Activated T-helper 2 cell treated with anti-CD3 and anti-CD28 coated beads, Interferon-gamma antibody, Interleukin-2, Interleukin-4, amounts not matched to agents 10 μg/mL and 5 μg/mL and 100 μg/mL, durations not matched to agents 14 hours and 24 hours and 36 hours (primary cell): ENCODE measurements around the gene PTTG1IP. TPM values are rescaled to one million over a fixed set of nuclear protein-coding genes. Genes with fewer than 3 reads are reported as not detected.

Experiments
- DNase-seq: peaks from one replicate; pipeline ENCODE4 v3.0.0; 2021; ENCODE audit warnings: low spot score
- H3K27ac Mint-ChIP-seq: one replicate; pipeline ENCODE4 v1.8.0; 2021; ENCODE audit warnings: mixed read lengths
- H3K27me3 Mint-ChIP-seq: one replicate; pipeline ENCODE4 v1.8.0; 2021; ENCODE audit warnings: low read depth, mixed read lengths
- H3K36me3 Mint-ChIP-seq: one replicate; pipeline ENCODE4 v1.8.0; 2021; ENCODE audit warnings: low read depth, mixed read lengths
- H3K4me1 Mint-ChIP-seq: one replicate; pipeline ENCODE4 v1.8.0; 2021; ENCODE audit warnings: low read depth, mixed read lengths
- H3K4me3 Mint-ChIP-seq: one replicate; pipeline ENCODE4 v1.8.0; 2021; ENCODE audit warnings: low read depth, mild to moderate bottlenecking, moderate library complexity, mixed read lengths
- H3K9me3 Mint-ChIP-seq: one replicate; pipeline ENCODE4 v1.8.0; 2021; ENCODE audit warnings: mixed read lengths
- intact Hi-C: fragments of 100-400 bp; cut with micrococcal nuclease; formaldehyde crosslinking; loops from one replicate; pipeline ENCODE4 v1.15.1; 2023
- total RNA-seq: library from RNA; stranded (reverse); gene quantifications from 2 replicates; pipeline ENCODE4 v1.2.3, GENCODE V29; 2022

Gene PTTG1IP
- total RNA-seq, 1 donor from 2014 or later: 48.1 TPM

DNA sequence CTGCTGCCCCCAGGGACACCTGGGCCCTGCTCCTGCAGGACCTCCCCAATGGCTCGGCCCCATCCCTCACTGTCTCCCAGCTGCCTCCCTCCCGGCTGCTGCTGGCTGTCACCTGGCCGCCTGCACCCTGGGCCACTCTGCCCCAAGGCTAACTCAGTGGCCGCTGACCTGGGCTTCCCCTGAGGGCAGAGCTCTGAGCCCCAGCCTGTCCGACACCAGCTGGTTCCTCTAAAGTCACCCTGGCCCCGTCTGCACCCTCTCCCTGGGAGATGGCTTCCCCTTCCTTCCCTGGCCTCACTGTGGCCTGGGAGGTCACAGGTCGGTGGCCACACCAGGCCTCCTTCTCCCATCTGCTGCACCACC is 32.2 kb upstream of the PTTG1IP start:
- intact Hi-C loops: no loop called here
- no peaks in the 10 kb centered on the region for H3K27me3 Mint-ChIP-seq
- peaks cover 69% of the 10 kb centered on the region for H3K36me3 Mint-ChIP-seq
- H3K4me3 Mint-ChIP-seq: no peak overlapping the region
- H3K4me1 Mint-ChIP-seq: peaks cover 10% of the 10 kb centered on the region
- DNase-seq: no peak
- no peak overlapping the region for H3K27ac Mint-ChIP-seq
- H3K9me3 Mint-ChIP-seq: no peaks in the 10 kb centered on the region

DNA sequence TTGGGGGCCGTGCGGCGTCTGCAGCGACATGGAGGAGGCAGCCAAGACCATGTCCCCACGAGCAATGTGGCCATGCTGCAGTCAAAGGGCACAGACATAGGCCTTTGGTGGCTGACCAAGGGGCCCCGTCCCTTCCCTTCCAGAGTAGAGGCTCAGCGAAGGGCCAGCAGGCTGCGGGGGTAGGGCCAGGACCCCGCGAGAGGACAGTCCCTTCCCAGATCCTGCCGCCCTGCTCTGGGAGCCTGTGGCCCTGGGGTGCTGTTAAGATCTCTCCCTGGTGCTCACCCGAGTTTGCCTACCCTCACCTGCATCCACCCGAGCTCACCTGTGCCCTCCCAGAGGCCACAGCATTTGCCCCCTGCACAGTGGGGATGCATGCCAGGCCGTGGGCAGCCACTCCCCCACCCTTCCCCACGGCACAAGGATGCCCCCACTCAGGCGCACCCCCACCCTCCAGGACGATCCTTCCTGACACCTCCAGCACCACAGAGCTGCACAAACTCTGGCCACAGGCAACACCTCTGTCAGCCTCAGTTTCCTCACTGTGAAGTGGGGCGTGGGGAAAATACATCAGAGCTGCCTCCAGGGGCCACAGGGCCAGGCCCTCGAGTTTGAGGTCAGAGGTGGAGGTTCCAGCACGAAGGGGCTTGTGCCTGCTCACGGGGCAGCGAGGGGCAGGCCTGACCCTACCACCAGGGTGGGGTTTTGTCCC is 31.7 kb upstream of the PTTG1IP start:
- no peaks in the 10 kb centered on the region for H3K9me3 Mint-ChIP-seq
- H3K27ac Mint-ChIP-seq: no peak overlapping the region
- no peak for DNase-seq
- peaks cover 74% of the 10 kb centered on the region for H3K36me3 Mint-ChIP-seq
- intact Hi-C loops: no loop called here
- peaks cover 10% of the 10 kb centered on the region for H3K4me1 Mint-ChIP-seq
- no peaks in the 10 kb centered on the region for H3K27me3 Mint-ChIP-seq
- no peak overlapping the region for H3K4me3 Mint-ChIP-seq

DNA sequence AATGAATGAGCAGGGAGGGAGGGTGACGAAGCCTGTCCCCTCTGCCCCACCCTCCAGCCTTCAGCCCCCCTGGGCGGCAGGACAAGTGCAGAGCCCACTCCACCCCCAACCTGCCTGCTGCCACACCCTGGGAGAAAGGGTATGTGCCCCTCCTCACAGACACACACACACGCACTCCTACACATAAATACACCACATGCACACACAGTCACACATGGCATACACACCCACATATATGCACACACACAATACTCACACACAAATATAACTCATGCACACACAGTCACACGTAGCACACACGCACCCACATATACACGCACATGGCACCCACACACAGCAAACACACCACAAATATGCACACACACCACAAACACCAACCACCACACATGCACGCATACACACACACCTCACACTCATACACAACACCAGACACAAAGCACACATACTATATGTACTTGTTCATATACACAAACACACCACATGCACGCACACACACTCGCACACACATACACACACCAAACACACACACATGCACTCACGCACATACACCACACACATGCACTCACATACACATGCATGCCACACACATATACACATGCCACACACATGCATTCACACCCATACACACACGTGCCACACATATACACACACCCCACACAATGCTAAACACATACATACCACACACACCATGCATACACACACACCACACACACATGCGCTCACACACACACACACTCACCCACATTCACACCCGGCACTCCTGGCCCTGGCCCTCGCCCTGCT is 30.8 kb upstream of the PTTG1IP start:
- Mint-ChIP-seq H3K36me3 (peaks cover 73% of the 10 kb centered on the region), H3K27me3 (no peaks in the 10 kb centered on the region), H3K9me3 (no peaks in the 10 kb centered on the region), H3K27ac (no peak overlapping the region), H3K4me1 (peaks cover 7% of the 10 kb centered on the region), H3K4me3 (no peak overlapping the region)
- intact Hi-C loops: no loop called here
- DNase-seq: no peak

DNA sequence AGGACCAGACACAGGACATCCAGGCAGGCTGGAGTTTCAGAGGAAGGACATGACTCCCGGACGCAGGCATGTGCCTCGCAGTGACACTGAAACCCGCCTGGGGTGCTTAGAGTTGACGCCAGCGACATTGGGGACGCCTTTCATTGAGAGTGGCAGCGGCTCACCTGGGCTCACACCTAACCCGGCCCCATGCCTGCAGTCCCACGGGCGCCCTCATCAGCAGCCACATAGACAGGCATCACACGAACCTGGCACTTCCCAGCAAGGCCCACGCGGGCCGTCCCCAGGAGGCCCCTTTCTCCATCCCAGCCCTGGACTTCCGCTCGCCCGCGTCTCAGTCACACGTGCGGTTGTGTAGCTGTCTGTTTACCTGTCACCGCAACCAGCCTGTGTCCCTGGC is 30.2 kb upstream of the PTTG1IP start:
- intact Hi-C loops: no loop called here
- peaks cover 70% of the 10 kb centered on the region for H3K36me3 Mint-ChIP-seq
- no peak overlapping the region for H3K27ac Mint-ChIP-seq
- no peak for DNase-seq
- no peak overlapping the region for H3K4me3 Mint-ChIP-seq
- no peaks in the 10 kb centered on the region for H3K9me3 Mint-ChIP-seq
- no peaks in the 10 kb centered on the region for H3K27me3 Mint-ChIP-seq
- peaks cover 3% of the 10 kb centered on the region for H3K4me1 Mint-ChIP-seq

DNA sequence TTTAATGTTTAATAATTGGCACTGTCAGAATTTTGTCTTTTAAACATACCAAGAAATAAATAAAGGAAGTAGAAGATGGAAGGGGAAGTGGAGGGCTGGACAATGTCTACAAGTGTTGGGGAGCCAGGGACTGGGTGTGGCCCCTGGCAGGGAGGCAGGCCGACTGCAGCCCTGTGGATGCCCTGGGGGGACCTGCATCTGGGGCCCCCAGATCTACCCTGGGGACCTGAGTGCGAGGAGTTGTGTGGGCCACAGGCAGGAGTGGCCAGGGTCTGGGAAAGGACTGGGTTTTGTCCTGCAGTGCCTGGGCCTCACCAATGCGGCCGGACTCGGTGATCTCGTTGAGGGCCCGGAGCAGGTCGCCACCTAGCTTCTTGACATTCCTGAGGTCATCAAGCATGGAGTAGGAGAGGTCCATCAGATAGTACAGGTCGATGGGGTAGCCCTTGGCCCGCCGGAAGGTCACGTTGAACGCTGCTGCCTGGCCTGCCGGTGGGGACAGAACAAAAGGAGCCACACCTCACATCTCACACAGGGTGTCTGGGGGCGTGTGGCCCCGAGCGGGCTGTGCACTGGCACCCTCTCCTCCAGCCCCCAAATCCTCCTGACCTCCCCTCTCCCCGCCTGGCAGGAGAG is 29.7 kb upstream of the PTTG1IP start:
- Mint-ChIP-seq H3K27ac (no peak overlapping the region), H3K27me3 (no peaks in the 10 kb centered on the region), H3K4me3 (no peak overlapping the region), H3K4me1 (no peaks in the 10 kb centered on the region), H3K36me3 (peaks cover 71% of the 10 kb centered on the region), H3K9me3 (no peaks in the 10 kb centered on the region)
- DNase-seq: no peak
- intact Hi-C loops: no loop called here

DNA sequence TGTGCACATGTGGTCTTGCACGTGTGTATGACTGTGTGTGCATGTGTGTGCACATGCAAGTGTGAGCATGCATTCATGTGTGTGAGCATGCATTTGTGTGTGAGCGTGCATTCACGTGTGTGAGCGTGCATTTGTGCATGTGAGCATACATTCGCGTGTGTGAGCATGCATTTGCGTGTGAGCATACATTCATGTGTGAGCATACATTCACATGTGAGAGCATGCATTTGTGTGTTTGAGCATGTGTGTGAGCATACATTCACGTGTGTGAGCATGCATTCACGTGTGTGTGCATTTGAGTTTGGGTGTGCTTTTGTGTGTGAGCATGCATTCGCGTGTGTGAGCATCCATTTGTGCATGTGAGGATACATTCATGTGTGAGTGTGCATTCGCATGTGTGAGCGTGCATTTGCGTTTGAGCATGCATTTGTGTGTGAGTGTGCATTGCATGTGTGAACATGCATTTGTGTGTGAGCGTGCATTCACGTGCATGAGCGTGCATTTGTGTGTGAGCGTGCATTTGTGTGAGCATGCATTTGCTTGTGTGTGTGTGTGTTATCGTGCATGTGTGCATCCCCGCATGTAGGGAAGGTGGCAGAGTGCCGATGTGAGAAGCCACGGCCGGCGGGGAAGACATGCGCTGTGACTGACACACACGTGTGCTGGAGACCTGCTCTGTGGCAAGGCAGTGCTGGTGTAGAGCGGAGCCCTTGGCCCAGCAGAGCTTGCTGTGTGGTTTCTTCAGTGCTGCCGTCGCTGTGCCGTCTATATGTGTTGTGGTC is 29.0 kb upstream of the PTTG1IP start:
- H3K36me3 Mint-ChIP-seq: peaks cover 77% of the 10 kb centered on the region
- DNase-seq: no peak
- H3K27me3 Mint-ChIP-seq: no peaks in the 10 kb centered on the region
- intact Hi-C loops: no loop called here
- H3K27ac Mint-ChIP-seq: no peak overlapping the region
- H3K4me1 Mint-ChIP-seq: no peaks in the 10 kb centered on the region
- H3K4me3 Mint-ChIP-seq: no peak overlapping the region
- no peaks in the 10 kb centered on the region for H3K9me3 Mint-ChIP-seq

DNA sequence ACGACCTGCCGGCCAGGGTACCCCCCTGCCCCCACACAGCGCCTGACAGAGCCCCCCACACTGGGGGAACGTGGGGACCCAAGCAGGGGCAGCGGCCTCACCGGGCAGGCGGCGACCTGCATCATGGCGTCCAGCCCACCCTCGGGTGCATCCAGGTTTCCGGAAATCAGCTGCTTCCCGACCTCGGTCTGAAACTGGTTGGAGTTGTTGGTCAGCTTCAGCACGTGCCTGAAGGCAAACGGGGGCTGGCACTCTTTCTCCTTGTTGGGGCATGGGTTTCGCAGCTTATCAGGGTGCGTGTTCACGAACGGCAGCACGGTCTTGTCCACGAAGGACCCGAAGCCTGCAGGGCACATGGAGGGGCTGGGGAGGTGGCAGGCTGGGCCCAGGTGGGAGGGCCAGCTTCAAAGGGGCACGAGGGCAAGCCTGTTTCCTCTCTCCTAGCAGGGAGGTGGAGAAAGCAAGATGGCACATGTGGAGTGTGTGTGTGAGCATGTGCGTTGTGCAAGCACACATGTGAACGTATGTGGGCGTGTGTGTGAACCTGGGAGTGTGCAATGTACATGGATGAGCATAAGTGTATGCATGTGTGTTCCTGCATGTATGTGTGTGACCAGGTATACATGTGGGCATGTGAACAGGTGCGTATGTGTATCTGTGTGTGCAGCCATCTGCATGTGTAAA is 28.0 kb upstream of the PTTG1IP start:
- Mint-ChIP-seq H3K4me3 (no peak overlapping the region), H3K27me3 (no peaks in the 10 kb centered on the region), H3K9me3 (no peaks in the 10 kb centered on the region), H3K27ac (no peak overlapping the region), H3K36me3 (peaks cover 74% of the 10 kb centered on the region), H3K4me1 (no peaks in the 10 kb centered on the region)
- intact Hi-C loops: no loop called here
- no peak for DNase-seq

DNA sequence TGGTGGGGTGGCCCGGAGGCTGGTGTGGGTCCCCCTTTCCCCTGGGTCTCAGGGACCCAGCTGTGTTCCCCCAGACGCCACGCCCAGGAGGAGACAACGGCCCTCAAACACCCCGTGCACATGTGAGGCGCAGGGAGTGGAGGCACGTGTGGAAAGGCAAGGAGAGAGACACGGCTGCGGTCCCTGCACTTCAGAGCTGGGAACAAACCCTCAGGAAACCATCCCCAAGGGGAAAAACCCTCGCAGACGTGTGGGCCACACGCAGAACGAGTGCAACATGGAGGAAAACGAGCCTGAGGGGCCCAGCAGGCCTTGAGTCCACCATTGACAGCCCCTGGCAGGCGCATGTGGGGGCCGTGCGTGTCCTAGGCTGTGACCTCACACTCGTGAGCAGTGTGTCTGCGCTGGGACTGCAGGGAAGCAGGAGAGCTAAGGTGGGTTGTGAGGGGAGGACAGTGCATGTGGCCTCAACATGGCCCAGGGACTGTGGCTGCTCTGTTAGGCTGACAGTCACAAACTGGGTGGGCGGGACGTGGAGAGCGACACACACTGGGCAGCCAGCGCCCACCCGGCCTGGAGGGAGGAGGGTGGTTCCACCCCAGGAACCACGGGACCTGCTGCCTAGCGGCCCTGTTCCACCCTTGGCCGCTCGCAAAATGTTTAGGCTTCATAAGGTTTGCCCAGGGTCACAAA is 27.2 kb upstream of the PTTG1IP start:
- intact Hi-C loops: no loop called here
- DNase-seq: no peak
- Mint-ChIP-seq H3K4me3 (no peak overlapping the region), H3K9me3 (no peaks in the 10 kb centered on the region), H3K27ac (no peak overlapping the region), H3K4me1 (no peaks in the 10 kb centered on the region), H3K36me3 (peaks cover 70% of the 10 kb centered on the region), H3K27me3 (no peaks in the 10 kb centered on the region)

DNA sequence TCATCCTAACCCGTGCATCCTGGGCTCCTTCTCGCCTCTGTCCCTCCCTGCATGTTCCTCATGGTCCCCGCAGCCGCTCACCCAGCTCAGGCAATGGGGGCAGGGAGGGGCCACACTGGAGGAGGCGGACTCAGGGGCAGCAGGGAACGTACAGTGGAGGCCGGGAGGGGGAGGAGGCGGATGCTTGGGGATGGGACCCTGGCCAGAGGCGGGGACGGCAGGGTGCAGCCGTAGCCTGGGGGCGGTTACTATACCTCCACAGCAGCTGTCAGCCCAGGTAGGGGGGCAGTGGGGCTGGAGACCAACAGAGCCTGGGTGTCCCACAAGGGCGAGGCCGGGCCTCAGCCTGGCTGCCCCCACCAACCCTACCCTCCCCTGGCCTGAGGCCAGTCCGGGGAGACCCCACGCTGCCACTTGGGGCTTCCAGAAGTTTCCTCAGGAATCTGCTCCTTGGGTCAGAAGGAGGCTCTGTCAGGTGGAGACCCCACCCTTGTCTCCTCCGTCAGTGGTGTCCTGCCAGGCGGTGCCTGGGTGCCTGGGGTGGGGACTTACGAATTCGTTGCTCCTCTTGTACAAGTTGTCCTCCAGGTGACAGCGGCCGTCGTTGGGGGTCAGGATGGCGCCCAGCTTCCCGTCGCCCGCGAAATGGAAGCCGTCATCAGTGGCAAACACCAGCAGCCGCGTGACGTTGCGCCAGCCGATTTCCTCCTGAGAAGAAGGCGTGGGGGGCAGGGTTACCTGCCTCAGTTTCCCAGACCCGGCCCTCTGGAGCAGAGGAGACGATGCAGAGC is 26.5 kb upstream of the PTTG1IP start:
- DNase-seq: no peak
- H3K36me3 Mint-ChIP-seq: peaks cover 66% of the 10 kb centered on the region
- H3K4me1 Mint-ChIP-seq: no peaks in the 10 kb centered on the region
- intact Hi-C loops: no loop called here
- no peaks in the 10 kb centered on the region for H3K27me3 Mint-ChIP-seq
- no peaks in the 10 kb centered on the region for H3K9me3 Mint-ChIP-seq
- no peak overlapping the region for H3K4me3 Mint-ChIP-seq
- no peak overlapping the region for H3K27ac Mint-ChIP-seq

DNA sequence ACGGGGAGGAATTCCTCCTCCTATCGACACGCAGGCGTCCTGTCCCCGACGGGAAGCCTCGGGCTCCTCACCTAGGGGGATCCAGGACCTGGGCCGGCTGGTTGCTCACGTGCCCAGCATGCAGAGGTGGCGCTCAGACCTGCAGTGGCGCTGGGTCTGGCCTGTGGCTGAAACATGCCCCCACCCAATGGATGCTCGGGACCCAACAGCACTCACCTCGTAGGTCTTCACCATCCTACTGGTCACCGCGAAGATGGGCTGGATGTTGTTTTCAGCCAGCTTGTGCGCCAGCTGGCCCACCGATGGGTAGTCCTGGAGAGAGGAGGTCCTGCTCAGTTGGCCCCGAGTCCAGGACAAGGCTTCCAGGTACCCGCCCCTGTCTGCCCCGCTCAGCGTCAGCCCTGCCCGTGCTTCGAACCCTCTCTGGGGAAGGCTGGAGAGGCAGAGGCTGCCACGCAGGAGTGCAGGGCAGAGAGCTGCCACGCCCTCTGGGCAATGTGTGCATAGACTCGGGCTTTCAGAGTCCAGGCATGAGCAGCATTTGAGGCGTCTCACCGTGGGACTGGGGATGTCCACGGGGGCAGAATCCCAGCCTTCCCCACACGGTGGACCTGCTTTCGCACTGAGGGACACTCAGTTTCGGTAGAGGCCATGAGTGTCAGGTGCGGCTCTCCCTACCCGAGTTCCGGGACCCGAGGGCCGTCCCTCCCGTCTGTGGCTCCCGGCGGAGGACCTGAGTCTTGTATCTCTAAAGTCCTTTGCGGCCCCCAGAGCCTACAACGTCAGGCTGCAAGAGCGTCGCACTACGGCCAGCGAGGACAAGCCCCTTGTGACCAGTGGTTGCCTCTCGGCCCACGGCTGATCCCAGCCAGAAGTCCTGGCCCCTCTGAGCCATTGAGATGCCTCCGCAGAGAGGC is 25.6 kb upstream of the PTTG1IP start:
- H3K27me3 Mint-ChIP-seq: no peaks in the 10 kb centered on the region
- H3K27ac Mint-ChIP-seq: no peak overlapping the region
- no peaks in the 10 kb centered on the region for H3K4me1 Mint-ChIP-seq
- no peak overlapping the region for H3K4me3 Mint-ChIP-seq
- H3K9me3 Mint-ChIP-seq: no peaks in the 10 kb centered on the region
- intact Hi-C loops: no loop called here
- H3K36me3 Mint-ChIP-seq: peaks cover 59% of the 10 kb centered on the region
- DNase-seq: no peak
